ENCODE measurements around the gene PCNA.

GRCh38 chr20:5067877-5068645 is 51.7 kb downstream of the PCNA start:
- no peak for TF ChIP-seq CTCF (IDR thresholded peaks at IDR 0.05)
- no peak for TF ChIP-seq POLR2A (IDR thresholded peaks at IDR 0.05)

Measured in adrenal gland (tissue), 5 donors.